ENCODE measurements around the gene FTO.

Gene FTO

GRCh38 chr16:54140788-54141136 lies 436.8 kb downstream of the FTO start:
- no peak for TF ChIP-seq CTCF (IDR thresholded peaks at IDR 0.05)
- Histone ChIP-seq H3K9me3 (ENCODE audit: control insufficient read depth, low read length) (no peaks in the 10 kb centered on the region), H3K79me2 (no peaks in the 10 kb centered on the region), H3K9ac (no peak overlapping the region), H3K36me3 (ENCODE audit: control insufficient read depth, insufficient read depth, low read length) (no peaks in the 10 kb centered on the region), H2AFZ (no peak overlapping the region), H3K27me3 (ENCODE audit: control insufficient read depth, insufficient read depth, low read length) (no peaks in the 10 kb centered on the region), H3K4me2 (ENCODE audit: low read length) (no peak overlapping the region), H3K4me3 (ENCODE audit: low read depth, low read length) (no peak overlapping the region), H3K4me1 (no peaks in the 10 kb centered on the region), H3K27ac (no peak overlapping the region)

- Histone ChIP-seq H3K79me2 (no peaks in the 10 kb centered on the region), H3K36me3 (ENCODE audit: control insufficient read depth, insufficient read depth, low read length) (no peaks in the 10 kb centered on the region), H3K27ac (no peak overlapping the region), H3K4me1 (no peaks in the 10 kb centered on the region), H3K9ac (no peak overlapping the region), H3K9me3 (ENCODE audit: control insufficient read depth, low read length) (no peaks in the 10 kb centered on the region), H3K4me3 (ENCODE audit: low read depth, low read length) (no peak overlapping the region), H3K27me3 (ENCODE audit: control insufficient read depth, insufficient read depth, low read length) (no peaks in the 10 kb centered on the region), H3K4me2 (ENCODE audit: low read length) (no peak overlapping the region), H2AFZ (no peak overlapping the region)
- no peak for TF ChIP-seq CTCF (IDR thresholded peaks at IDR 0.05)
Measured at GRCh38 chr16:54142787-54143186, 438.8 kb downstream of the FTO start.

- H3K4me2 ChIP-seq (ENCODE audit: low read length): no peak overlapping the region
- no peak overlapping the region for H3K4me3 ChIP-seq (ENCODE audit: low read depth, low read length)
- H3K79me2 ChIP-seq: no peaks in the 10 kb centered on the region
- H3K9me3 ChIP-seq (ENCODE audit: control insufficient read depth, low read length): no peaks in the 10 kb centered on the region
- H3K27me3 ChIP-seq (ENCODE audit: control insufficient read depth, insufficient read depth, low read length): no peaks in the 10 kb centered on the region
- H3K4me1 ChIP-seq: no peaks in the 10 kb centered on the region
- H3K9ac ChIP-seq: no peak overlapping the region
- no peak overlapping the region for H3K27ac ChIP-seq
- H3K36me3 ChIP-seq (ENCODE audit: control insufficient read depth, insufficient read depth, low read length): no peaks in the 10 kb centered on the region
- no peak for TF ChIP-seq CTCF (IDR thresholded peaks at IDR 0.05)
- H2AFZ ChIP-seq: no peak overlapping the region
Measured at GRCh38 chr16:54143410-54143809, 439.5 kb downstream of the FTO start.

- no peaks in the 10 kb centered on the region for H3K27me3 ChIP-seq (ENCODE audit: control insufficient read depth, insufficient read depth, low read length)
- H3K27ac ChIP-seq: no peak overlapping the region
- H3K4me1 ChIP-seq: no peaks in the 10 kb centered on the region
- no peak overlapping the region for H3K9ac ChIP-seq
- no peak overlapping the region for H3K4me3 ChIP-seq (ENCODE audit: low read depth, low read length)
- no peak overlapping the region for H2AFZ ChIP-seq
- no peaks in the 10 kb centered on the region for H3K9me3 ChIP-seq (ENCODE audit: control insufficient read depth, low read length)
- H3K36me3 ChIP-seq (ENCODE audit: control insufficient read depth, insufficient read depth, low read length): no peaks in the 10 kb centered on the region
- H3K79me2 ChIP-seq: no peaks in the 10 kb centered on the region
- H3K4me2 ChIP-seq (ENCODE audit: low read length): no peak overlapping the region
- TF ChIP-seq CTCF (IDR thresholded peaks at IDR 0.05): no peak
Measured at GRCh38 chr16:54143934-54144571, 440.1 kb downstream of the FTO start.

- Histone ChIP-seq H3K79me2 (no peaks in the 10 kb centered on the region), H3K36me3 (ENCODE audit: control insufficient read depth, insufficient read depth, low read length) (no peaks in the 10 kb centered on the region), H3K4me2 (ENCODE audit: low read length) (no peak overlapping the region), H3K4me3 (ENCODE audit: low read depth, low read length) (no peak overlapping the region), H3K27me3 (ENCODE audit: control insufficient read depth, insufficient read depth, low read length) (no peaks in the 10 kb centered on the region), H3K4me1 (no peaks in the 10 kb centered on the region), H3K27ac (no peak overlapping the region), H3K9me3 (ENCODE audit: control insufficient read depth, low read length) (no peaks in the 10 kb centered on the region), H3K9ac (no peak overlapping the region), H2AFZ (no peak overlapping the region)
- TF ChIP-seq CTCF (IDR thresholded peaks at IDR 0.05): no peak
Measured at GRCh38 chr16:54144572-54144947, 440.6 kb downstream of the FTO start.

All from parathyroid adenoma (tissue), 2 donors.